Endothelial cell of umbilical vein (primary cell): Measurements from ENCODE around the gene DBNL. TPM values are rescaled to one million over a fixed set of nuclear protein-coding genes. Genes with fewer than 3 reads are reported as not detected.

ENCODE experiments used
- BruUV-seq: library from RNA; stranded (reverse); fragments of 400-500 nt; replicated peaks from 2 replicates; lab custom pipeline; 2021; lab: Mats Ljungman, UMichigan
- CTCF ChIA-PET: fragments of 300-600, 350-600 bp; sonication (Branson Sonifier 250); formaldehyde crosslinking; loops from one replicate; lab custom pipeline; 2021; ENCODE audit warnings: antibody characterized with exemption, inconsistent platforms; lab: Charles Lee
- POLR2A ChIA-PET: fragments of 300-600, 350-600 bp; sonication (Branson Sonifier 250); formaldehyde crosslinking; loops from one replicate; lab custom pipeline; 2021; ENCODE audit warnings: antibody characterized with exemption, inconsistent platforms; lab: Charles Lee
- DNase-seq: peaks from one replicate; pipeline ENCODE4 v3.0.0-alpha.2; 2011; ENCODE audit warnings: low read depth, low spot score
- FAIRE-seq: peaks from 2 replicates; lab custom pipeline; 2011; peaks lifted over from hg19 to GRCh38; lab: Jason Lieb, UNC
- H2AFZ ChIP-seq: 2 replicates; pipeline ENCODE4 v1.6.0; 2012; ENCODE audit warnings: low read depth, low read length, control low read depth, inconsistent platforms
- H3K27ac ChIP-seq: 2 replicates; pipeline ENCODE4 v1.5.1; 2011; ENCODE audit warnings: low read depth, mild to moderate bottlenecking, control low read depth, low read length, moderate library complexity; ENCODE audit not compliant: insufficient read depth
- H3K27me3 ChIP-seq, 2 experiments: 2 replicates each; pipeline versions ENCODE4 v1.6.0 to v1.6.1; 2011; ENCODE audit warnings: low read length in 2 of 2, mixed read lengths in 1 of 2; ENCODE audit not compliant: control insufficient read depth in 2 of 2, insufficient read depth in 2 of 2
- H3K36me3 ChIP-seq, 2 experiments: 2 replicates in 1 of 2; 3 replicates in 1 of 2; pipeline ENCODE4 v1.5.1; 2011; ENCODE audit warnings: low read length in 2 of 2, mild to moderate bottlenecking in 1 of 2, moderate library complexity in 1 of 2; ENCODE audit not compliant: control insufficient read depth in 2 of 2, insufficient read depth in 2 of 2; ENCODE audit errors: extremely low read depth in 1 of 2
- H3K4me1 ChIP-seq: 3 replicates; pipeline ENCODE4 v1.5.1; 2011; ENCODE audit warnings: mild to moderate bottlenecking, low read length; ENCODE audit not compliant: control insufficient read depth, insufficient read depth; ENCODE audit errors: extremely low read depth
- H3K4me2 ChIP-seq: 2 replicates; pipeline ENCODE4 v1.6.1; 2011; ENCODE audit warnings: low read length, control low read depth, mixed read lengths; ENCODE audit not compliant: insufficient read depth
- H3K4me3 ChIP-seq, 3 experiments: fragments of 200-600 bp in 1 of 3; sonication (generic), shearing (Covaris generic) in 1 of 3; replicated peaks in 1 of 3; 2 replicates each; pipeline ENCODE4 v1.5.1; 2011 to 2016; ENCODE audit warnings: control low read depth in 3 of 3, low read length in 3 of 3, mild to moderate bottlenecking in 2 of 3, inconsistent platforms in 1 of 3, low read depth in 1 of 3, moderate library complexity in 1 of 3; ENCODE audit not compliant: insufficient read depth in 1 of 3
- H3K79me2 ChIP-seq: 2 replicates; pipeline ENCODE4 v1.6.0; 2012; ENCODE audit warnings: low read length, inconsistent platforms; ENCODE audit not compliant: control insufficient read depth, insufficient read depth
- H3K9ac ChIP-seq: replicated peaks from 2 replicates; pipeline ENCODE3; 2011; ENCODE audit warnings: low read length, control low read depth; ENCODE audit not compliant: insufficient read depth; ENCODE audit errors: extremely low read depth
- H3K9me1 ChIP-seq: replicated peaks from 3 replicates; pipeline ENCODE4 v1.6.0; 2011; ENCODE audit warnings: mild to moderate bottlenecking, low read length; ENCODE audit not compliant: control insufficient read depth, insufficient read depth; ENCODE audit errors: extremely low read depth
- H3K9me3 ChIP-seq: replicated peaks from 2 replicates; pipeline ENCODE4 v1.5.1; 2012; ENCODE audit warnings: low read length, inconsistent platforms; ENCODE audit not compliant: control insufficient read depth, insufficient read depth
- H4K20me1 ChIP-seq: replicated peaks from 2 replicates; pipeline ENCODE3; 2011; ENCODE audit warnings: mild to moderate bottlenecking, low read length; ENCODE audit not compliant: control insufficient read depth, insufficient read depth; ENCODE audit errors: extremely low read depth
- CTCF ChIP-seq, 2 donors: IDR thresholded peaks; 1 replicate in 1 of 2; 2 replicates in 1 of 2; pipeline ENCODE4 v1.5.1; 2011; ENCODE audit warnings: low read length in 2 of 2, mild to moderate bottlenecking in 2 of 2, moderate library complexity in 2 of 2, control low read depth in 1 of 2, inconsistent platforms in 1 of 2, low read depth in 1 of 2; ENCODE audit not compliant: insufficient read depth in 1 of 2; ENCODE audit errors: extremely low read depth in 1 of 2
- EZH2 ChIP-seq: IDR thresholded peaks from 2 replicates; pipeline ENCODE4 v1.6.1; 2012; ENCODE audit warnings: borderline replicate concordance, low read depth, mild to moderate bottlenecking, moderate library complexity, low read length, inconsistent platforms; ENCODE audit not compliant: severe bottlenecking
- GATA2 ChIP-seq: IDR thresholded peaks from 2 replicates; pipeline ENCODE4 v1.7.0; 2011; ENCODE audit warnings: low read depth, mild to moderate bottlenecking, moderate library complexity, mixed read lengths, low read length; ENCODE audit not compliant: insufficient read length, insufficient read depth
- MYC ChIP-seq: IDR thresholded peaks from one replicate; pipeline ENCODE4 v1.6.1; 2011; ENCODE audit warnings: mild to moderate bottlenecking, low read depth, low read length
- POLR2A ChIP-seq: IDR thresholded peaks from 2 replicates; pipeline ENCODE4 v1.6.1; 2012; ENCODE audit warnings: low read depth, mild to moderate bottlenecking, control low read depth, low read length
- POLR2AphosphoS5 ChIP-seq: IDR thresholded peaks from 2 replicates; pipeline ENCODE4 v1.6.1; 2012; ENCODE audit warnings: low read depth, mild to moderate bottlenecking, control low read depth, low read length, moderate library complexity; ENCODE audit not compliant: insufficient read depth
- dilution Hi-C: fragments of 300-500 bp; cut with MboI; formaldehyde crosslinking; loops from one replicate; pipeline ENCODE4 v1.15.0; 2019; ENCODE audit warnings: low sequenced_read_pairs; ENCODE audit not compliant: extremely low pct_ligation_motif_present
- intact Hi-C: fragments of 100-400 bp; cut with micrococcal nuclease; formaldehyde crosslinking; loops from one replicate; pipeline ENCODE4 v1.10.0; 2022
- polyA plus RNA-seq, 4 experiments: library from polyadenylated mRNA; depleted of rRNA in 3 of 4; stranded (reverse) in 3 of 4; unstranded in 1 of 4; fragments of >200 nt; gene quantifications; 2 replicates each; pipeline versions ENCODE4 v1.2.1 to v1.2.3, GENCODE V29; 2011 to 2012; ENCODE audit warnings: missing spikeins in 1 of 4
- total RNA-seq: library from RNA; stranded (reverse); gene quantifications from 2 replicates; pipeline ENCODE4 v1.2.3, GENCODE V29; 2021

DBNL gene
- total and polyA plus RNA-seq, 2 donors (not counting 3 experiments of a cell fraction or from before 2014, with no cell fraction given): 94.0 to 123 TPM

DNA sequence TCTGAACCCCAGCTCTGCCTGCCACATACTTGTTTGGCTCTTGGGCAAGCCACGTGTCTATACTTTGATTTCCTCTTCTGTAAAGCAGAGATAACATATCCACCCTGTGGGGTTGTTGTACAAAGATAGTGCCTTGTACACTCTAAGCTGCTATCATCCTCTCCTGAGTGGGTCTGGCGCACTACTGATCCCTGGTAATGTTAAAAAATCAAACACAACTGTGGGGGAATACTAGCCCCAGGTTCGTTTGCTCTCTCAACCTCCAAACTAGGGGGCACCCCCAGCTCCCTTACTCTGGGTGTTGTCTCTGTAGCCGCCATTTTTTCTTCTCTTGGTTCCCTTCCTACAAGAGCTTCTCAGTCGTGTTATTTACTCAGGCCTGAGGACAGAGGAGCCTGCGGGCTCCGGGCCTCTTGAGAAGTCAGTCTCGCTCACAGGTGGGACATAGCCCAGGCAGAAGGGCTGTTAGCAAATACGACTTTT lies 36.8 kb downstream of the DBNL start:
- peaks cover 4% of the 10 kb centered on the region for H3K4me1 ChIP-seq
- peak overlapping the region; percentile 30 for H3K4me2 ChIP-seq
- no peaks in the 10 kb centered on the region for H3K79me2 ChIP-seq
- no peak for FAIRE-seq
- no peak for TF ChIP-seq CTCF (IDR thresholded peaks at IDR 0.05; ENCODE audit: extremely low read depth in 1 of 2, insufficient read depth in 1 of 2, low read depth in 1 of 2, low read length in 2 of 2)
- TF ChIP-seq GATA2: no peak
- dilution Hi-C loops: no loop called here
- BruUV-seq: no TSS peak
- no peaks in the 10 kb centered on the region for H4K20me1 ChIP-seq
- no peak for DNase-seq
- CTCF ChIA-PET: interaction anchor here (0.7 to 1.8 kb wide), 3 partner anchors 9 to 44 kb away, joined by 3 to 8 read pairs (median 4); no protein-coding TSS in a partner anchor
- no peaks in the 10 kb centered on the region for H3K27me3 ChIP-seq
- H3K9ac ChIP-seq: no peak overlapping the region
- no peak overlapping the region for H3K4me3 ChIP-seq
- peaks cover 0 to 15% of the 10 kb centered on the region in 2 experiments for H3K36me3 ChIP-seq
- POLR2A ChIA-PET: no interaction called here
- H3K9me3 ChIP-seq: no peaks in the 10 kb centered on the region
- no peak overlapping the region for H3K27ac ChIP-seq
- H3K9me1 ChIP-seq: no peaks in the 10 kb centered on the region
- intact Hi-C loops: no loop called here
- H2AFZ ChIP-seq: no peak overlapping the region

GRCh38 chr7:44082541-44083207 lies 38.2 kb downstream of the DBNL start:
- peaks cover 8% of the 10 kb centered on the region for H3K4me1 ChIP-seq
- H4K20me1 ChIP-seq: no peaks in the 10 kb centered on the region
- FAIRE-seq: peak; percentile 98
- H3K9me1 ChIP-seq: no peaks in the 10 kb centered on the region
- TF ChIP-seq POLR2A: peak; percentile 72
- TF ChIP-seq CTCF (IDR thresholded peaks at IDR 0.05; ENCODE audit: extremely low read depth in 1 of 2, insufficient read depth in 1 of 2, low read depth in 1 of 2, low read length in 2 of 2): no peak
- TF ChIP-seq EZH2: no peak
- TF ChIP-seq MYC: no peak
- no peak for TF ChIP-seq GATA2
- peak; percentile 73 for TF ChIP-seq POLR2AphosphoS5
- peak overlapping the region; percentile 50 for H3K27ac ChIP-seq
- no peaks in the 10 kb centered on the region for H3K27me3 ChIP-seq
- no peaks in the 10 kb centered on the region for H3K79me2 ChIP-seq
- POLR2A ChIA-PET: no interaction called here
- dilution Hi-C loops: no loop called here
- peak overlapping the region; percentile 87 for H2AFZ ChIP-seq
- BruUV-seq: TSS peak; percentile 78
- intact Hi-C loops: loop anchor here (1.0 to 2.0 kb wide), 3 partner anchors 22 to 41 kb away; partner anchors contain the start of genes AEBP1, DBNL and POLD2
- peaks cover 0 to 12% of the 10 kb centered on the region in 2 experiments for H3K36me3 ChIP-seq
- peak overlapping the region; percentile 65 for H3K9ac ChIP-seq
- CTCF ChIA-PET: no interaction called here
- H3K4me2 ChIP-seq: peak overlapping the region; percentile 91
- H3K9me3 ChIP-seq: no peaks in the 10 kb centered on the region
- peak overlapping the region; percentile 63 to 79 (median 72) for H3K4me3 ChIP-seq
- DNase-seq: peak; percentile 98
